PC-3 (cell line): ENCODE results near the gene SEMA4G.

Experiments
- EZH2 ChIP-seq: fragments of 300-600 bp; sonication (generic); IDR thresholded peaks from one replicate; pipeline ENCODE4 v1.6.1; 2017; ENCODE audit warnings: antibody characterized with exemption, mild to moderate bottlenecking, low read length; ENCODE audit not compliant: unreplicated experiment
- EZH2phosphoT487 ChIP-seq: fragments of 300-600 bp; sonication (generic); IDR thresholded peaks from 2 replicates; pipeline ENCODE4 v1.6.1; 2018; ENCODE audit warnings: mild to moderate bottlenecking, antibody characterized with exemption, low read length, borderline replicate concordance
- TF ChIP-seq, protein P1 (sequence below): fragments of 300-600 bp; sonication (generic); conservative IDR thresholded peaks from 2 replicates; pipeline ENCODE4 v1.5.1; 2017; ENCODE audit warnings: antibody characterized with exemption, low read depth, mild to moderate bottlenecking, low read length

DNA sequence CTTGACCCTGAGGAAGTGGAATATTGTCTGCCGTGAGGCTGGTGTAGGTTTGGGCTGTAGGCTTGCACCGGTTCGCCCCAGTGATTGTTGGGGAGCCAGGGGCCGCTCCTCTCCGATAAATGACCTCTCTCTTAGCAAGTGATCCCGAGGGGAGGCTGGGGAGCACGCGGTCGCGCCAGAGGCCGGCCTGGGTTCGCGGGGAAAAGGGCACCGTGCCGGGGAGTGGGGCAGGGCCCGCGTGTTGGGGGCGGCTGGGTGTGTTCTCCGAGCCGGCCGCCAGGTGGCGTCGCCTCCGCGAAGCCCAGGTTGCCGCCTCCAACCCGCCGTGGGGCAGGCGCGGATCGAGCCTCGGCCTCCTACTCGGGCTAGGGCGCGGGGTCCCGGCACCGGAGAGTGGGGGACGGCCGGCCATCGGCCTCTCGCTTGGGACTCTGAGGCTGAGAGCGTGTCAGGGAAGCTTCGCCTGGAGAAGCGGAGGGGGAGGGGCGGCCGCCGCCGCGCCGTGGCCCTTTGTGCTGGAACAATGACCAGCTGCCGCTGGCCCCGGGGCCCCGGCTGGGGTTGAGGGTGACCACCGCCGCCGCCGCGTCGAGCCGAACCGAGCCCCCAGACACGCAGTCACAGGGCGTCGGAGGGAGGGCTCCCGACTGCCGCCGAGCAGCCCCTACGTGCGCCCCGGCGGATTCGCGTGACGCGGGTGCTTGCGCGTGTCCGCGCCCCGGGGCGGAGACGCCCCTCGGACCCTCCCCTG, 29.9 kb downstream of the SEMA4G start:
- TF ChIP-seq EZH2 (no peak), EZH2phosphoT487 (no peak)
- TF ChIP-seq, protein P1, sequence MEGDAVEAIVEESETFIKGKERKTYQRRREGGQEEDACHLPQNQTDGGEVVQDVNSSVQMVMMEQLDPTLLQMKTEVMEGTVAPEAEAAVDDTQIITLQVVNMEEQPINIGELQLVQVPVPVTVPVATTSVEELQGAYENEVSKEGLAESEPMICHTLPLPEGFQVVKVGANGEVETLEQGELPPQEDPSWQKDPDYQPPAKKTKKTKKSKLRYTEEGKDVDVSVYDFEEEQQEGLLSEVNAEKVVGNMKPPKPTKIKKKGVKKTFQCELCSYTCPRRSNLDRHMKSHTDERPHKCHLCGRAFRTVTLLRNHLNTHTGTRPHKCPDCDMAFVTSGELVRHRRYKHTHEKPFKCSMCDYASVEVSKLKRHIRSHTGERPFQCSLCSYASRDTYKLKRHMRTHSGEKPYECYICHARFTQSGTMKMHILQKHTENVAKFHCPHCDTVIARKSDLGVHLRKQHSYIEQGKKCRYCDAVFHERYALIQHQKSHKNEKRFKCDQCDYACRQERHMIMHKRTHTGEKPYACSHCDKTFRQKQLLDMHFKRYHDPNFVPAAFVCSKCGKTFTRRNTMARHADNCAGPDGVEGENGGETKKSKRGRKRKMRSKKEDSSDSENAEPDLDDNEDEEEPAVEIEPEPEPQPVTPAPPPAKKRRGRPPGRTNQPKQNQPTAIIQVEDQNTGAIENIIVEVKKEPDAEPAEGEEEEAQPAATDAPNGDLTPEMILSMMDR: peak; percentile 66
